ENCODE measurements around the gene NPL.

- no peak for TF ChIP-seq POLR2A (IDR thresholded peaks at IDR 0.05)
- TF ChIP-seq CTCF (IDR thresholded peaks at IDR 0.05): no peak
Measured at GRCh38 chr1:182754087-182754486, 35.5 kb upstream of the NPL start.
